Activated T-helper 1 cell treated with anti-CD3 and anti-CD28 coated beads, Interleukin-12 subunit alpha, Interleukin-12 subunit beta, Interleukin-2, Interleukin-4 antibody, amounts not matched to agents 30 ng/mL and 10 ng/mL and 1 ng/mL, durations not matched to agents 14 hours and 24 hours and 36 hours (primary cell): ENCODE results near the gene RAB31. TPM values are rescaled to one million over a fixed set of nuclear protein-coding genes. Genes with fewer than 3 reads are reported as not detected.

Source experiments
- DNase-seq: peaks from one replicate; pipeline ENCODE4 v3.0.0; 2021; ENCODE audit warnings: low spot score
- H3K27ac Mint-ChIP-seq: one replicate; pipeline ENCODE4 v1.8.0; 2021; ENCODE audit warnings: mild to moderate bottlenecking, mixed read lengths
- H3K27me3 Mint-ChIP-seq: one replicate; pipeline ENCODE4 v1.8.0; 2022; ENCODE audit warnings: mild to moderate bottlenecking, moderate library complexity, mixed read lengths; ENCODE audit not compliant: insufficient read depth
- H3K36me3 Mint-ChIP-seq: one replicate; pipeline ENCODE4 v1.8.0; 2021; ENCODE audit warnings: low read depth, mixed read lengths
- H3K4me1 Mint-ChIP-seq: one replicate; pipeline ENCODE4 v1.8.0; 2021; ENCODE audit warnings: low read depth, mixed read lengths
- H3K4me3 Mint-ChIP-seq: one replicate; pipeline ENCODE4 v1.8.0; 2021; ENCODE audit warnings: mild to moderate bottlenecking, moderate library complexity, mixed read lengths
- H3K9me3 Mint-ChIP-seq: one replicate; pipeline ENCODE4 v1.8.0; 2021; ENCODE audit warnings: mixed read lengths
- intact Hi-C: fragments of 100-400 bp; cut with micrococcal nuclease; formaldehyde crosslinking; loops from one replicate; pipeline ENCODE4 v1.15.1; 2024
- total RNA-seq: library from RNA; stranded (reverse); gene quantifications from 2 replicates; pipeline ENCODE4 v1.2.3, GENCODE V29; 2022

RAB31 gene
- total RNA-seq, 1 donor from 2014 or later: 0.13 TPM

- Mint-ChIP-seq H3K9me3 (no peaks in the 10 kb centered on the region), H3K4me1 (peaks cover 9% of the 10 kb centered on the region), H3K36me3 (no peaks in the 10 kb centered on the region), H3K4me3 (no peak overlapping the region), H3K27ac (no peak overlapping the region), H3K27me3 (peaks cover 5% of the 10 kb centered on the region)
- intact Hi-C loops: no loop called here
- no peak for DNase-seq
Measured at GRCh38 chr18:9739516-9739915, 31.4 kb downstream of the RAB31 start.

GRCh38 chr18:9740071-9740470 is 32.0 kb downstream of the RAB31 start:
- H3K9me3 Mint-ChIP-seq: no peaks in the 10 kb centered on the region
- intact Hi-C loops: no loop called here
- no peaks in the 10 kb centered on the region for H3K36me3 Mint-ChIP-seq
- no peak overlapping the region for H3K4me3 Mint-ChIP-seq
- peaks cover 10% of the 10 kb centered on the region for H3K27me3 Mint-ChIP-seq
- H3K27ac Mint-ChIP-seq: no peak overlapping the region
- peaks cover 5% of the 10 kb centered on the region for H3K4me1 Mint-ChIP-seq
- no peak for DNase-seq

GRCh38 chr18:9741406-9741792 is 33.3 kb downstream of the RAB31 start:
- Mint-ChIP-seq H3K4me3 (no peak overlapping the region), H3K36me3 (no peaks in the 10 kb centered on the region), H3K4me1 (no peaks in the 10 kb centered on the region), H3K27ac (no peak overlapping the region), H3K27me3 (peaks cover 15% of the 10 kb centered on the region), H3K9me3 (no peaks in the 10 kb centered on the region)
- intact Hi-C loops: no loop called here
- no peak for DNase-seq

GRCh38 chr18:9741793-9742523 is 33.9 kb downstream of the RAB31 start:
- intact Hi-C loops: no loop called here
- no peak overlapping the region for H3K27ac Mint-ChIP-seq
- H3K4me3 Mint-ChIP-seq: no peak overlapping the region
- H3K36me3 Mint-ChIP-seq: no peaks in the 10 kb centered on the region
- no peaks in the 10 kb centered on the region for H3K4me1 Mint-ChIP-seq
- H3K27me3 Mint-ChIP-seq: peaks cover 19% of the 10 kb centered on the region
- DNase-seq: no peak
- H3K9me3 Mint-ChIP-seq: no peaks in the 10 kb centered on the region

- intact Hi-C loops: no loop called here
- H3K27me3 Mint-ChIP-seq: peaks cover 20% of the 10 kb centered on the region
- H3K4me1 Mint-ChIP-seq: no peaks in the 10 kb centered on the region
- H3K4me3 Mint-ChIP-seq: no peak overlapping the region
- no peaks in the 10 kb centered on the region for H3K36me3 Mint-ChIP-seq
- no peak overlapping the region for H3K27ac Mint-ChIP-seq
- no peaks in the 10 kb centered on the region for H3K9me3 Mint-ChIP-seq
- DNase-seq: no peak
Measured at GRCh38 chr18:9742524-9743131, 34.5 kb downstream of the RAB31 start.

GRCh38 chr18:9743200-9744016 is 35.3 kb downstream of the RAB31 start:
- Mint-ChIP-seq H3K4me3 (no peak overlapping the region), H3K27ac (no peak overlapping the region), H3K27me3 (peaks cover 20% of the 10 kb centered on the region), H3K9me3 (no peaks in the 10 kb centered on the region), H3K36me3 (no peaks in the 10 kb centered on the region), H3K4me1 (no peaks in the 10 kb centered on the region)
- no peak for DNase-seq
- intact Hi-C loops: no loop called here

- Mint-ChIP-seq H3K27ac (no peak overlapping the region), H3K4me1 (no peaks in the 10 kb centered on the region), H3K4me3 (no peak overlapping the region), H3K36me3 (no peaks in the 10 kb centered on the region), H3K9me3 (no peaks in the 10 kb centered on the region), H3K27me3 (peaks cover 19% of the 10 kb centered on the region)
- no peak for DNase-seq
- intact Hi-C loops: no loop called here
Measured at GRCh38 chr18:9746958-9747357, 38.9 kb downstream of the RAB31 start.

- H3K36me3 Mint-ChIP-seq: no peaks in the 10 kb centered on the region
- H3K9me3 Mint-ChIP-seq: no peaks in the 10 kb centered on the region
- intact Hi-C loops: no loop called here
- DNase-seq: no peak
- no peak overlapping the region for H3K4me3 Mint-ChIP-seq
- H3K4me1 Mint-ChIP-seq: no peaks in the 10 kb centered on the region
- H3K27me3 Mint-ChIP-seq: peaks cover 14% of the 10 kb centered on the region
- H3K27ac Mint-ChIP-seq: no peak overlapping the region
Measured at GRCh38 chr18:9749611-9750010, 41.5 kb downstream of the RAB31 start.

- H3K36me3 Mint-ChIP-seq: no peaks in the 10 kb centered on the region
- no peak overlapping the region for H3K27ac Mint-ChIP-seq
- H3K4me1 Mint-ChIP-seq: no peaks in the 10 kb centered on the region
- no peak for DNase-seq
- no peaks in the 10 kb centered on the region for H3K9me3 Mint-ChIP-seq
- peaks cover 9% of the 10 kb centered on the region for H3K27me3 Mint-ChIP-seq
- no peak overlapping the region for H3K4me3 Mint-ChIP-seq
- intact Hi-C loops: no loop called here
Measured at GRCh38 chr18:9750112-9750511, 42.0 kb downstream of the RAB31 start.

- no peaks in the 10 kb centered on the region for H3K9me3 Mint-ChIP-seq
- no peaks in the 10 kb centered on the region for H3K4me1 Mint-ChIP-seq
- H3K4me3 Mint-ChIP-seq: no peak overlapping the region
- intact Hi-C loops: no loop called here
- H3K27me3 Mint-ChIP-seq: peaks cover 9% of the 10 kb centered on the region
- no peak for DNase-seq
- no peak overlapping the region for H3K27ac Mint-ChIP-seq
- H3K36me3 Mint-ChIP-seq: no peaks in the 10 kb centered on the region
Measured at GRCh38 chr18:9750606-9751304, 42.7 kb downstream of the RAB31 start.

GRCh38 chr18:9751371-9752031 is 43.4 kb downstream of the RAB31 start:
- Mint-ChIP-seq H3K9me3 (no peaks in the 10 kb centered on the region), H3K27me3 (peaks cover 5% of the 10 kb centered on the region), H3K36me3 (no peaks in the 10 kb centered on the region), H3K27ac (no peak overlapping the region), H3K4me1 (no peaks in the 10 kb centered on the region), H3K4me3 (no peak overlapping the region)
- no peak for DNase-seq
- intact Hi-C loops: no loop called here

- Mint-ChIP-seq H3K4me1 (no peaks in the 10 kb centered on the region), H3K4me3 (no peak overlapping the region), H3K27ac (no peak overlapping the region), H3K27me3 (peaks cover 3% of the 10 kb centered on the region), H3K9me3 (no peaks in the 10 kb centered on the region), H3K36me3 (no peaks in the 10 kb centered on the region)
- DNase-seq: no peak
- intact Hi-C loops: no loop called here
Measured at GRCh38 chr18:9753846-9754245, 45.7 kb downstream of the RAB31 start.
